Astrocyte of the spinal cord (primary cell): ENCODE data around the gene PCDHAC2.

Source experiments
- DNase-seq: peaks from one replicate; pipeline ENCODE4 v3.0.0; 2011; ENCODE audit warnings: low read depth, low spot score
- H3K4me3 ChIP-seq: 2 replicates; pipeline ENCODE4 v1.5.1; 2011; ENCODE audit warnings: low read depth, mild to moderate bottlenecking, low read length, moderate library complexity
- in situ Hi-C: cut with HindIII; loops from 2 replicates; pipeline ENCODE4 v1.10.0; 2017; ENCODE audit warnings: low sequenced_read_pairs
- TF ChIP-seq, protein P1 (sequence below): IDR thresholded peaks from 2 replicates; pipeline ENCODE4 v1.5.1; 2012; ENCODE audit warnings: low read depth, mild to moderate bottlenecking, low read length, inconsistent platforms

The PCDHAC2 gene

DNA sequence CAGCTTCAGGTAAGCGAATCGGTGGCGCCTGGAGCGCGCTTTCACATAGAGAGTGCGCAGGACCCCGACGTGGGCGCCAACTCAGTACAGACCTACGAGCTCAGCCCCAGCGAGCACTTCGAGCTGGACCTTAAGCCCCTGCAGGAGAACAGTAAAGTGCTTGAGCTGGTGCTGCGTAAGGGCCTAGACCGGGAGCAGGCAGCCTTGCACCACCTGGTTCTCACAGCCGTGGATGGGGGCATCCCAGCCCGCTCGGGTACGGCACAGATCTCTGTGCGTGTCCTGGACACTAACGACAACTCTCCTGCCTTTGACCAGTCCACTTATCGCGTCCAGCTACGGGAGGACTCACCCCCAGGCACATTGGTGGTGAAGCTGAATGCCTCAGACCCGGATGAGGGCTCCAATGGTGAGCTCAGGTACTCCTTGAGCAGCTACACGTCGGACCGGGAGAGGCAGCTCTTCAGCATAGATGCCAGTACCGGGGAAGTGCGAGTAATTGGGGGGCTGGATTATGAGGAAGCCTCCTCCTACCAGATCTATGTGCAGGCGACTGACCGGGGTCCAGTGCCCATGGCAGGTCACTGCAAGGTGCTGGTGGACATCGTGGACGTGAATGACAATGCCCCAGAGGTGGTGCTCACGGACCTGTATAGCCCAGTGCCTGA lies 1.1 kb downstream of the PCDHAC2 start:
- in situ Hi-C loops = no loop called here
- H3K4me3 ChIP-seq = no peak overlapping the region
- TF ChIP-seq, protein P1, sequence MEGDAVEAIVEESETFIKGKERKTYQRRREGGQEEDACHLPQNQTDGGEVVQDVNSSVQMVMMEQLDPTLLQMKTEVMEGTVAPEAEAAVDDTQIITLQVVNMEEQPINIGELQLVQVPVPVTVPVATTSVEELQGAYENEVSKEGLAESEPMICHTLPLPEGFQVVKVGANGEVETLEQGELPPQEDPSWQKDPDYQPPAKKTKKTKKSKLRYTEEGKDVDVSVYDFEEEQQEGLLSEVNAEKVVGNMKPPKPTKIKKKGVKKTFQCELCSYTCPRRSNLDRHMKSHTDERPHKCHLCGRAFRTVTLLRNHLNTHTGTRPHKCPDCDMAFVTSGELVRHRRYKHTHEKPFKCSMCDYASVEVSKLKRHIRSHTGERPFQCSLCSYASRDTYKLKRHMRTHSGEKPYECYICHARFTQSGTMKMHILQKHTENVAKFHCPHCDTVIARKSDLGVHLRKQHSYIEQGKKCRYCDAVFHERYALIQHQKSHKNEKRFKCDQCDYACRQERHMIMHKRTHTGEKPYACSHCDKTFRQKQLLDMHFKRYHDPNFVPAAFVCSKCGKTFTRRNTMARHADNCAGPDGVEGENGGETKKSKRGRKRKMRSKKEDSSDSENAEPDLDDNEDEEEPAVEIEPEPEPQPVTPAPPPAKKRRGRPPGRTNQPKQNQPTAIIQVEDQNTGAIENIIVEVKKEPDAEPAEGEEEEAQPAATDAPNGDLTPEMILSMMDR = no peak
- DNase-seq = no peak

GRCh38 chr5:140969880-140970279 lies 3.6 kb downstream of the PCDHAC2 start:
- DNase-seq = no peak
- H3K4me3 ChIP-seq = no peak overlapping the region
- in situ Hi-C loops = no loop called here
- TF ChIP-seq, protein P1 = no peak

DNA sequence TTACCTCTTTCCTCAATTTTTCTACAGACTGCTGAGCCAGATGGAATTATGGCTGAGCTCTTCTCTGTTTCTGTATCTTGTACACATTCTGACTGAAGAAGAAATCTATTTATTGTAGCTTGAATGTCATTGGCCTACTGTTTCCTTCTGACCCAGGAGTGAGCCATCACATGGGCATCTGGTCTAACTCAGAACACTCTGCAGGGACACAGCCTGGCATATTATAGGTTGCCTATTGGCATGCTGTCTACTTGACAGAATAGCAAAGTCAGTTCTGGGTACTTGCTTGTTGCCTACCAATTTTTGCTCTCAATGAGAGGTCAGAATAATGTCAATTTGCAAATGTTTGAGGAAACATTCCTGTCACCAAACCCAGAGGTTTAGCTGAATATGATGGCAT lies 7.3 kb downstream of the PCDHAC2 start:
- DNase-seq = no peak
- no peak overlapping the region for H3K4me3 ChIP-seq
- TF ChIP-seq, protein P1 = no peak
- in situ Hi-C loops = no loop called here

GRCh38 chr5:140977003-140977402 lies 10.7 kb downstream of the PCDHAC2 start:
- TF ChIP-seq, protein P1 = no peak
- H3K4me3 ChIP-seq = no peak overlapping the region
- in situ Hi-C loops = no loop called here
- DNase-seq = no peak

DNA sequence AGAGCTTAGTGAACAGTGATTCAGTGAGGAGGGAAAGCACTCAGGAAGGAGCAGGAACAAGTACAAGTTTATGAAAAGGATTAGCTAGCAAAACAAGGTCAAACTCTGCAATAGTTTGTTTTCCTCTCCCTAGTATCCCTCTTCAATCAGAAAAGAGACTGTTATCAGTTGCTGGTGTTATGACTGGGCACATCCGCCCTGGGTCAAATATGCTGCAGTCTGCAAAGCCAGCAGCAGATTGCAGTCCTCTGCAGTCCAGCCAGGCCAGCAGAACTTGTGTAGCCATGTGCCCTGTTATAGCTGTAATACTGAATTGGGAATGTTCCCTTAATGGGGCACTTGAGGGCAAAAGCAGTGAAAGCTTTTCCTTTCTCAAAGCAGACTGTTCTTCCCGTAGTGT lies 12.0 kb downstream of the PCDHAC2 start:
- no peak for DNase-seq
- TF ChIP-seq, protein P1 = no peak
- in situ Hi-C loops = no loop called here
- H3K4me3 ChIP-seq = no peak overlapping the region

DNA sequence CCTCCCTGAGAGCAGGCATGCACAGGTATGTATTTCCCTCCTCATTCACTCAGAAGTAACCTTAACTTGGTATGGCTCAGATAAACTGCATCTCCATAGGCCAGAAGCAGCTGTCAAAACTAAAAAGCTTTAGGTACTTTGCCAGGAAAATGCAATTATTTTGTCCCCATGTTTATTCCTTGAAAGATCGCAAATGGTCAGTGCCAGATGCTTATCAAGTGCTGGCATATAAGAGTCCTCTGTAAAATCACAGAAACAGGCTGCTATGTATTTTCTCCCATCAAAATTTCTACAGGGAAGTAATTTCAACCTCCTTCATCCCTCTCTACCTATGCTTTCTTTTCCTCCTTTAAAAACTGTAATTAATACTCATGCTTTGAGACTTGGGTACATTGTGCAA lies 12.7 kb downstream of the PCDHAC2 start:
- no peak overlapping the region for H3K4me3 ChIP-seq
- DNase-seq = no peak
- in situ Hi-C loops = no loop called here
- TF ChIP-seq, protein P1 = no peak
